ENCODE results near the gene GK2.

GK2 gene

DNA sequence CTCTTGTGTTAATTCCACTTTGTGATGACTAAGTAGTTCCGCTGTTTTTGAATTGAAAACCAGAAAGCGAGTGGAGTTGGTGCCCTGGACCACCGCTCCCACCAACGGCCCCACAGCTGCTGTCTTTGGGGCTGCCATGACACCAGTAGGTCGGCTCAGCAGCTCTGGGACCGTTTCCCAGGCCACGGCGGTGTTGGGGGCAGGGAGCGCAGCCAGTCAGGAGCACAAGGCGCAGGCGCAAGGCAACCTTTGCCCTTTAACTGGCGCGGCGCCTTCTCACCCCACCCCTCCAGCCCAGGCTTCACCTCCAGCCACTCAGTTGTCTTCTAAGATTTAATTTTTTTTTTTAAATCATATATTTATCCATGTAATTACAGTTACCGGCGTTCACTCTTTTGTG, at the start of gene GK2:
TSS of gene GK2 (minus strand) at position 166 of the 400 bp plus-strand sequence. CDS start at position 138, 28 bp downstream.
- DNase-seq (ENCODE audit: low read depth in 2 of 2): no peak

DNA sequence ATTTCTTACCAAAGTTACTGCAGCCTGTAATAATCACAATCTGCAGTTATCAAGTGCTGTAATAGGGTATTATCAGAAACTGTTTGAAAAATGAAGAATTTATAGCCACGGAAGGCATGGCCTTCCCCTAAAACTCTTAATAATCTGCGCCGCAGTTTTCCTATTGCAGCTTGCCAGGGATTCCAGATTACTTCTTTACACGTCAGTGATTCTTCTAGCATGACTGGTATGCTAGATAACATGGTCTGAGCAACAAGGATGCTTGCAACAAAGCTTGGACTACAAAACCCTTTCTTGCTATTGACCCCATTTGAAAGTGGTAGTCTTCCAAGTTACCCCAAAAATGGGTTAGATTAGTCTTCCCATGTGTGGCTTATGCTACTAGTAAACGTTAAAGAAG, 47.2 kb upstream of the GK2 start:
- no peak for DNase-seq (ENCODE audit: low read depth in 2 of 2)

- DNase-seq (ENCODE audit: low read depth in 2 of 2): no peak
Observed at GRCh38 chr4:79454656-79455055, 46.6 kb upstream of the GK2 start.

GRCh38 chr4:79450053-79450452, 42.0 kb upstream of the GK2 start:
- DNase-seq (ENCODE audit: low read depth in 2 of 2): no peak

- no peak for DNase-seq (ENCODE audit: low read depth in 2 of 2)
Observed at GRCh38 chr4:79446145-79446544, 38.1 kb upstream of the GK2 start.

DNA sequence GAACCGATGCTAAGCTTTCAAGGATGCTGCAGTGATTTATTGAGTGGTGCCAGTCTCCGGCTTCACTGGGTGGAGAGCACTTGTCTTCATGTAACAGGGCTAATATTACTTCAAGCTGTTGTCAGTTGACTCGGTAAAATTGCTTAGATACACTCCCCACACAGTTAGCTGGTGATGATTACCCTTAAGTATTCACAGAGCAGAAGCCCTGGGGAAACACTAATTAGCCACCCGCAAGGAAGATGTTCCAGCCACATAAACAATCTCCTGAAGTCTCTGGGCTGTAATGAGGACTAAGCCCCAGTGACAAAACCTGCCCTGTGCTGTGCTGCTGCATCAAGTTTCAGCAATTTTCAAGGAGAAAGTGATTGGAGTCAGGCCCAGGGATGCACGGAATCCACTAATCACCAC, 37.3 kb upstream of the GK2 start:
- no peak for DNase-seq (ENCODE audit: low read depth in 2 of 2)

DNA sequence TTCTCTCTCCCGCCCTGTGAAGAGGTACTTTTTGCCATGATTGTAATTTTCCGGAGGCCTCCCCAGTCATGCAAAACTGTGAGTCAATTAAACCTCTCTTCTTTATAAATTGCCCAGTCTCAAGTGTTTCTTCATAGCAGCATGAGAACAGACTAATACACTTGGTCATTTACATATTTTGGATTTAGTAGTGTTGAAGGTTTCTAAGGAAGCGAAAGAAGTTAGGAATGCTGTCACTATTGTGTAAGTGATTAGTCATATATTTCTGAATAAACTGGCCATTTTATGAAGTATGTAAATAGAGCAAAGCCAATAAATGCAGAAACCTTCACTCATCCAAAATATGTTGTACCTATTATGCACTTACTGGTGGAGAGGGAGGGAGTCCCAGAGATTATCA, 34.4 kb upstream of the GK2 start:
- DNase-seq (ENCODE audit: low read depth in 2 of 2): no peak

GRCh38 chr4:79439489-79439888, 31.5 kb upstream of the GK2 start:
- DNase-seq (ENCODE audit: low read depth in 2 of 2): no peak

GRCh38 chr4:79431839-79432238, 23.8 kb upstream of the GK2 start:
- no peak for DNase-seq (ENCODE audit: low read depth in 2 of 2)

DNA sequence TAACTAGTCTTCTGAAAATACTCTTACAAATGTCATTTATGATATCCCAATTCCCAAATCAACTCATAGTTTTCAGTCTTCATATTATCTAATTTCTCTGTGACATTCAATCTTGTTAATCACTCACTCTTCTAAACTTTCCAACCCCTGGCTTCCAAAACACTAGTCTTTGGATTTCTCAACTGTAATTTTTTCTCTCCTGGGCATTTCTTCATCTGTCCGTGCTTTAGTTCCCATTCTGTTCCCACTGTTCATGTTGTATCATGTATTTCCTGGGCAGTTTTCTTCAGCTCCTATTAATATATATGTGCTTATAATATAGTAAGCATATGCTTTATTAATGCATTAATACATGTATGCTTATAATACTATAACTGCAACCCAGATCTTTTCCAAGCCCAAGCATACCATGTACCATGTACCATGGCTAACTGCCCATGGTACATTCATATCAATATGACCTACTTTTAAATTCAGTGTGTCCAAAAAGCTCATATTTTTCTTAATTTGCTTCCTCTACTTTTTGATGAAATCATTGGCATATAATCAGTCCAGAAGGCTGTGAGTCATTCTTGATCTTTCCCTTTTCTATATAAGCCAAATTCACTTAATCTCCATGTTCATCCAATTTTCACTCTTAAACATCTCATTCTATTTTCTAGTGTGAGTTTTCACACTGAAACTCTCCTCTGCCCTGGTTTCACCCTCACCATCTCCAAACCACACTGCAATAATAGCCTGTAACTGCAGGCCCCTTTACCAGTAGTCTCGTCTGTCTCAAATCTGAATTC, 21.3 kb upstream of the GK2 start:
- no peak for DNase-seq (ENCODE audit: low read depth in 2 of 2)

- no peak for DNase-seq (ENCODE audit: low read depth in 2 of 2)
Observed at GRCh38 chr4:79426989-79427388, 19.0 kb upstream of the GK2 start.

- no peak for DNase-seq (ENCODE audit: low read depth in 2 of 2)
Observed at GRCh38 chr4:79425586-79425985, 17.6 kb upstream of the GK2 start.

DNA sequence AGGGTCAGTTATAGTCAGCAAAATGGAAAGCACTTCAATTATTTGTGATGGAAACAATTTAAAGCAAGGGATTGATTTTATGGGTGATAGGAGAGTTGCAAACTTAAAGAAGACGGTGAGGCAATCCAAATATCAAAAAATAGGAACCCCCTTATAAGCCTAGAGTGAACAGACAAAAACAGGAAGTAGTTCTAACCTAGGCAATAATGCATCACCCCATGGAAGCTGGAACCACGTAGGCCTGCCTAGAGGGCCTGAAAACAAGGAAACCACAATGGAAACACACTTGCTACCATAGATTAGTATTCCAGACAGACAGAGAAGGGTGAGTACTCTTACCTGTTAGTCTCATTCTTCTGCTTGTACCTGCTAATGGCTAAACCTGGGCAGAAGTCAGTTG, 13.5 kb upstream of the GK2 start:
- DNase-seq (ENCODE audit: low read depth in 2 of 2): no peak

GRCh38 chr4:79413886-79414285, 5.9 kb upstream of the GK2 start:
- DNase-seq (ENCODE audit: low read depth in 2 of 2): no peak

DNA sequence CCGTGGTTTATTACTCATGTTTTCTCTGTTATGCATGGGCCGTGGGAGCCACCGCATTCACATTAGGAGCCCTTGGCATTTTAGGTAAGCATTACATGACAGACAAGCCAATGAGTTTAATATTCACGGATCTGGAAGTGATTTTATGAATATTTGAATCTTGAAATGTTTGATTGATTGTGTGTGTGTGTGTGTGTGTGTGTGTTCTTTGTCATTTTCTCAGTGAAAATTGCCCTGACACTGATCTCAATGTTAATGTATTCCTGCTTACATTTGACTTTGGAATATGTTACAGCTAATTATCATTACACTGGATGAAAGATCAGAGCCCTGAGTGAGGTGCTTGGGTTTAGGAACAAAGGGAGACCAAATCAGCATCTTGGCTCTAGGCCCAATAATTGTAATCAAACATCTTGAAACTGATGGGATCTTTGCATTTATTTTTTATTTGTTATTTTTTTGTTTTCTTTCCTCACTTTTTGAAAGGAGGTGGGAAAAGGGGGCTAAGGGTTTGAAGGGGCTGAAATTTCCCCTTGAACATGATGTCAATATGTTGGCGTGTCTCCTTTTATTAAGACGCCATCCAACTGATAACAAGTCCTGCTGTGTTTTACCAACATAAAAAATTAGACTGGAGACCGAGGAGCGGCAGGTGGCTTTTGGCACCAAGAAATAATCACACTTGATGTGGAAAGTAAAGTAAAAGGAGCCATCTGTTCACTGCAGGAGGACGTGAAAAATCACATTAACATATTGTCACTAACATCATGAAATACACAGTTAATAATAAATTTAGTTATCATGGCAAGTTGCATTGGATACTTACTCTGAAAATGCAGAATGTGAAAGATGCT, 5.2 kb upstream of the GK2 start:
- DNase-seq (ENCODE audit: low read depth in 2 of 2): no peak

GRCh38 chr4:79404666-79405065, 3.4 kb downstream of the GK2 start:
- DNase-seq (ENCODE audit: low read depth in 2 of 2): no peak

DNA sequence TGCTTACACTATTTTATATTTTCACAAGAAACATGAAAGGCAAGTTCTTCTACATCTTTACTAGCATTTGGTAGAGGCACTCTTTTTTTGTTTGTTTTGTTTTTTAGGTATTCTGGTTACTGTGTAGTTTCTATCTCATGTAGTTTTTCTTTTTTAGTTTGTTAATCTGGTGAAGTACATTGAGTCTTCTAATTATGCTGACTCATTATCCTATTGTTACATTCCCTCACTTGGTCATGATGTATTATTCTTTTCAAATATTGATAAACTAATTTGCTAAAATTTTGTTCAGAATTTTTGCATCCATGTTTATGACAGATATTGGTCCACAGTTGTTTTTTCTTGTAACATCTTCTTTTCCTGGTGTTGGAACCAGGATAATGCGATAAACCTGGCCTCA, 4.7 kb downstream of the GK2 start:
- DNase-seq (ENCODE audit: low read depth in 2 of 2): no peak

DNA sequence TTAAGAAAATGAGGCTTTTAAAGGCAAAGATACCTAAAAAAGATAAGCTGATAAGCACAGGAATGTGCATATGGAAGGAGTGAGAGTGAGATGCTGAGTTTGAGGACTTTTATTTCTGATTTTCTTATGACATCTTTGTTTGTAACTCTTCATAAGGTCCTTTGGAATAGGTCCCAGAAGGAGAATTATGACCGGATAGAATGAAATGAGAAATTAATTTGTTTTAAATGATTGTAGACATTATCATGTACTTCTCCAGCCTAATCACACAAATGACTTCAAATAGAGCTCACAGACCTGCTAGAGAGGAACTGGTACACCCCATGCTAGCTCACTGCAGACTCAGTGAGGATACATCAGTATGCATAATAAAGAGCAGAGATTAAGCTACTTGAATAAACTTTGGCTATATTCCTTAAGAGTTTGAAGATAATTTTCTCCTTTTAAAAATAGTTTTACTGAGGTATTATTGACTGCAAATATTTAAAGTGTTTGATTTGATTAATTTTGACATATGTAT, 5.6 kb downstream of the GK2 start:
- no peak for DNase-seq (ENCODE audit: low read depth in 2 of 2)

GRCh38 chr4:79399076-79399475, 9.0 kb downstream of the GK2 start:
- DNase-seq (ENCODE audit: low read depth in 2 of 2): no peak

- no peak for DNase-seq (ENCODE audit: low read depth in 2 of 2)
Observed at GRCh38 chr4:79397951-79398350, 10.1 kb downstream of the GK2 start.

- DNase-seq (ENCODE audit: low read depth in 2 of 2): no peak
Observed at GRCh38 chr4:79396794-79397193, 11.2 kb downstream of the GK2 start.

DNA sequence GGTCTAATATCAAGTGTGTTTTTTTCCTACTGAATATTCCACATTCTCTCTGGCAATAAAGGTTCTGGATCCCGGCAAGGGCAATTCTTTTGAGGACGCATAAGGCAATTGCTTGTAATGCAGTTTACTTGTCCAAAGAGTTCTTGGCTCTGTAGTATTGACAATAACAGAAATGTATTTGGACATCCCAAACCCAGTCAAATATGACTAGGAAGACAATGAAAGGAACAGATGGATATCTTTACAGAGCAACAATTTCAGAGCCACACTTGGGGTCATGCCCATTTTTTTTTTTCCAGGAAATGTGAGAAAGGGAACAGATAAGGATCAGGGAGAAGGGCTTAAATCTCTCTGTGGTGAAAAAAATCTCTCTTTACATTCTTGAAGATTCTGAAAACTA, 12.2 kb downstream of the GK2 start:
- DNase-seq (ENCODE audit: low read depth in 2 of 2): no peak

DNA sequence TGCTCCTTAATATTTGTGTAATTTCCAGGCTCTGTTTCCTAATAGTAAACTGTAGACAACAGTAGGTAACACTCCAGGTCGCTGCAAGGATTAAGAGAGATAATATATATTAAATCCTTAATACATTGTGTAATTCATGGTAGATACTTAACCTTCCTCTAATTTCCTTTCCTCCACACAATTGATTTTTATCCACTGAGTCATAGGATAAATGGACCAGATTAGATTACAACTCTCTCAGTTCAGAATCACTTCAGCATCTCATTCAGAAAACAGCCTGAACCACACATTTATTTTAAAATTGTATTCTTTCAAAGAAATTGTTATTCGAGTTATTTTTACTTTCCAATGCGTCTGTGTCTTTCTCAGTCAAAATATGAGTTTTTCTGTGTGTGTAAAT, 17.1 kb downstream of the GK2 start:
- no peak for DNase-seq (ENCODE audit: low read depth in 2 of 2)

Data from stimulated activated CD8-positive, alpha-beta memory T cell treated with anti-CD3 and anti-CD28 coated beads, Interleukin-15, amount 100 ng/mL, for 4 hours (primary cell).